IMR-90 (cell line): ENCODE data around the gene LDHB. TPM values are rescaled to one million over a fixed set of nuclear protein-coding genes. Genes with fewer than 3 reads are reported as not detected.

Experiments used
- ATAC-seq: fragments of 200-7000 bp; cut with Tn5 transposase; 2 replicates; pipeline ENCODE4 v1.9.1; 2020; ENCODE audit warnings: low read depth, mild to moderate bottlenecking, moderate library complexity
- BruUV-seq: library from RNA; stranded (reverse); fragments of 400-500 nt; replicated peaks from 2 replicates; lab custom pipeline; 2021; lab: Mats Ljungman, UMichigan
- CTCF ChIA-PET: fragments of 300-600 bp; formaldehyde crosslinking; extraction: SDS; loops from one replicate; lab custom pipeline; 2021; ENCODE audit warnings: antibody characterized with exemption; lab: Yijun Ruan, JAX
- POLR2A ChIA-PET: fragments of 300-600 bp; sonication (Branson Sonifier 250); formaldehyde crosslinking; loops from one replicate; lab custom pipeline; 2022; ENCODE audit warnings: antibody characterized with exemption; ENCODE audit not compliant: unreplicated experiment; lab: Charles Lee
- DNase-seq: peaks from one replicate; pipeline ENCODE4 v3.0.0; 2013
- H2AFZ ChIP-seq: replicated peaks from 2 replicates; pipeline ENCODE3; 2013; ENCODE audit warnings: low read length, mild to moderate bottlenecking; ENCODE audit not compliant: poor library complexity
- H2AK5ac ChIP-seq: 2 replicates; pipeline ENCODE4 v1.6.1; 2013; ENCODE audit warnings: low read depth, low read length, inconsistent platforms
- H2AK9ac ChIP-seq: replicated peaks from 2 replicates; pipeline ENCODE3; 2013; ENCODE audit warnings: mild to moderate bottlenecking, low read depth, low read length, moderate library complexity; ENCODE audit not compliant: poor library complexity
- H2BK120ac ChIP-seq: 2 replicates; pipeline ENCODE4 v1.6.1; 2013; ENCODE audit warnings: low read depth, low read length, inconsistent platforms
- H2BK15ac ChIP-seq: 3 replicates; pipeline ENCODE4 v1.6.1; 2013; ENCODE audit warnings: low read depth, low read length, inconsistent platforms
- H2BK20ac ChIP-seq: 2 replicates; pipeline ENCODE4 v1.6.1; 2013; ENCODE audit warnings: low read depth, mild to moderate bottlenecking, inconsistent platforms, low read length, moderate library complexity
- H2BK5ac ChIP-seq: 2 replicates; pipeline ENCODE4 v1.6.1; 2013; ENCODE audit warnings: mild to moderate bottlenecking, low read depth, low read length, inconsistent platforms; ENCODE audit not compliant: poor library complexity, severe bottlenecking
- H3K14ac ChIP-seq: replicated peaks from 2 replicates; pipeline ENCODE4 v1.6.1; 2013; ENCODE audit warnings: low read depth, low read length, inconsistent platforms
- H3K18ac ChIP-seq: 2 replicates; pipeline ENCODE4 v1.6.1; 2013; ENCODE audit warnings: low read depth, low read length, control low read depth
- H3K23ac ChIP-seq: 2 replicates; pipeline ENCODE4 v1.6.1; 2013; ENCODE audit warnings: low read depth, low read length, inconsistent platforms
- H3K27ac ChIP-seq: 2 replicates; pipeline ENCODE4 v1.5.1; 2013; ENCODE audit warnings: mild to moderate bottlenecking, control low read depth, low read length; ENCODE audit not compliant: insufficient read depth
- H3K27me3 ChIP-seq: 2 replicates; pipeline ENCODE4 v1.6.1; 2013; ENCODE audit warnings: low read length; ENCODE audit not compliant: control insufficient read depth, insufficient read depth
- H3K36me3 ChIP-seq: 2 replicates; pipeline ENCODE4 v1.6.1; 2013; ENCODE audit warnings: low read length, mixed read lengths; ENCODE audit not compliant: control insufficient read depth, insufficient read depth
- H3K4ac ChIP-seq: 2 replicates; pipeline ENCODE4 v1.6.1; 2013; ENCODE audit warnings: low read depth, low read length, inconsistent platforms
- H3K4me1 ChIP-seq: 2 replicates; pipeline ENCODE4 v1.6.1; 2013; ENCODE audit warnings: low read length, mixed read lengths; ENCODE audit not compliant: control insufficient read depth, insufficient read depth
- H3K4me2 ChIP-seq: 2 replicates; pipeline ENCODE4 v1.6.1; 2013; ENCODE audit warnings: low read depth, mild to moderate bottlenecking, control low read depth, low read length, moderate library complexity
- H3K4me3 ChIP-seq: 2 replicates; pipeline ENCODE4 v1.5.1; 2013; ENCODE audit warnings: low read depth, mild to moderate bottlenecking, control low read depth, low read length, moderate library complexity; ENCODE audit not compliant: insufficient read depth
- H3K56ac ChIP-seq: 2 replicates; pipeline ENCODE4 v1.6.1; 2013; ENCODE audit warnings: low read length, inconsistent platforms; ENCODE audit not compliant: insufficient read depth; ENCODE audit errors: extremely low read depth
- H3K79me1 ChIP-seq, 2 experiments: 2 replicates each; pipeline ENCODE4 v1.6.1; 2013; ENCODE audit warnings: low read length in 2 of 2, inconsistent platforms in 1 of 2, low read depth in 1 of 2
- H3K9ac ChIP-seq: 2 replicates; pipeline ENCODE4 v1.6.1; 2013; ENCODE audit warnings: low read depth, low read length, control low read depth
- H3K9me1 ChIP-seq: 2 replicates; pipeline ENCODE4 v1.6.1; 2013; ENCODE audit warnings: low read length, inconsistent platforms; ENCODE audit not compliant: insufficient read depth
- H3K9me3 ChIP-seq: 2 replicates; pipeline ENCODE4 v1.6.1; 2013; ENCODE audit warnings: low read length; ENCODE audit not compliant: control insufficient read depth, insufficient read depth
- H4K20me1 ChIP-seq: 2 replicates; pipeline ENCODE4 v1.6.1; 2013; ENCODE audit warnings: low read length, inconsistent platforms; ENCODE audit not compliant: insufficient read depth
- H4K5ac ChIP-seq: 2 replicates; pipeline ENCODE4 v1.6.1; 2013; ENCODE audit warnings: mild to moderate bottlenecking, low read depth, low read length, control low read depth
- H4K8ac ChIP-seq, 2 experiments: 2 replicates each; pipeline ENCODE4 v1.6.1; 2013; ENCODE audit warnings: low read depth in 2 of 2, low read length in 2 of 2, control low read depth in 1 of 2, inconsistent platforms in 1 of 2
- H4K91ac ChIP-seq: 2 replicates; pipeline ENCODE4 v1.6.1; 2013; ENCODE audit warnings: low read depth, low read length, inconsistent platforms; ENCODE audit not compliant: insufficient read depth
- BHLHE40 ChIP-seq: fragments of 150-350 bp; IDR thresholded peaks from 2 replicates; pipeline ENCODE4 v1.6.1; 2016; ENCODE audit warnings: mild to moderate bottlenecking, low read depth, low read length
- CEBPB ChIP-seq: IDR thresholded peaks from 2 replicates; pipeline ENCODE4 v1.6.1; 2012; ENCODE audit warnings: low read depth, low read length, improper control_type of control experiment
- CHD1 ChIP-seq: IDR thresholded peaks from 2 replicates; pipeline ENCODE4 v1.6.1; 2012; ENCODE audit warnings: low read depth, low read length, improper control_type of control experiment
- CTCF ChIP-seq: conservative IDR thresholded peaks from 2 replicates; pipeline ENCODE4 v1.5.1; 2012; ENCODE audit warnings: mild to moderate bottlenecking, low read depth, low read length, improper control_type of control experiment
- ELK1 ChIP-seq: fragments of 150-350 bp; IDR thresholded peaks from 2 replicates; pipeline ENCODE4 v1.6.1; 2016; ENCODE audit warnings: low read depth, mild to moderate bottlenecking, low read length, moderate library complexity, borderline replicate concordance
- FOS ChIP-seq: fragments of 150-350 bp; IDR thresholded peaks from 2 replicates; pipeline ENCODE4 v1.6.1; 2016; ENCODE audit warnings: low read depth, low read length
- MAFK ChIP-seq: IDR thresholded peaks from 2 replicates; pipeline ENCODE4 v1.6.1; 2012; ENCODE audit warnings: low read depth, low read length, improper control_type of control experiment
- MAZ ChIP-seq: IDR thresholded peaks from 2 replicates; pipeline ENCODE4 v1.6.1; 2012; ENCODE audit warnings: low read depth, mild to moderate bottlenecking, low read length, improper control_type of control experiment, moderate library complexity, borderline replicate concordance
- MXI1 ChIP-seq: IDR thresholded peaks from 2 replicates; pipeline ENCODE4 v1.6.1; 2012; ENCODE audit warnings: low read depth, mild to moderate bottlenecking, low read length, moderate library complexity, borderline replicate concordance
- NFE2L2 ChIP-seq: fragments of 150-350 bp; IDR thresholded peaks from 2 replicates; pipeline ENCODE4 v1.6.1; 2016; ENCODE audit warnings: low read depth, mild to moderate bottlenecking, low read length
- POLR2A ChIP-seq: IDR thresholded peaks from 2 replicates; pipeline ENCODE4 v1.6.1; 2012; ENCODE audit warnings: mild to moderate bottlenecking, low read depth, low read length
- RAD21 ChIP-seq: IDR thresholded peaks from 2 replicates; pipeline ENCODE4 v1.6.1; 2012; ENCODE audit warnings: low read length, improper control_type of control experiment
- RCOR1 ChIP-seq: IDR thresholded peaks from 2 replicates; pipeline ENCODE4 v1.6.1; 2012; ENCODE audit warnings: mild to moderate bottlenecking, low read length, improper control_type of control experiment; ENCODE audit not compliant: insufficient replicate concordance
- SMC3 ChIP-seq: fragments of 150-350 bp; IDR thresholded peaks from 2 replicates; pipeline ENCODE4 v1.6.1; 2016; ENCODE audit warnings: low read depth, mild to moderate bottlenecking, antibody characterized with exemption, low read length, moderate library complexity
- USF2 ChIP-seq: fragments of 150-350 bp; IDR thresholded peaks from 2 replicates; pipeline ENCODE4 v1.6.1; 2017; ENCODE audit warnings: mild to moderate bottlenecking, antibody characterized with exemption, low read length, low read depth
- WGBS, 2 experiments: methylation state at CpG; one replicate each; pipeline versions ENCODE4 v1.1.5 to v1.1.7; 2013; ENCODE audit warnings: missing lambda C conversion rate in 2 of 2; ENCODE audit not compliant: insufficient read length in 1 of 2; ENCODE audit errors: extremely low coverage in 2 of 2; 5-methylcytosine and 5-hydroxymethylcytosine counted together
- dilution Hi-C: fragments of 300-500 bp; cut with HindIII; formaldehyde crosslinking; loops from one replicate; pipeline ENCODE4 v1.14.3; 2018; ENCODE audit warnings: low sequenced_read_pairs; ENCODE audit not compliant: unreplicated experiment
- in situ Hi-C: fragments of 300-500 bp; cut with MboI; formaldehyde crosslinking; loops from 3 replicates; pipeline ENCODE4 v1.14.3; 2019; ENCODE audit warnings: low sequenced_read_pairs, inconsistent platforms, mixed read lengths
- intact Hi-C: fragments of 100-400 bp; cut with micrococcal nuclease; formaldehyde crosslinking; loops from 2 replicates; pipeline ENCODE4 v1.10.0; 2022
- polyA plus RNA-seq, 3 experiments: library from polyadenylated mRNA; depleted of rRNA; stranded (reverse); fragments of >200 nt; gene quantifications; 2 replicates each; pipeline ENCODE4 v1.2.3, GENCODE V29; 2012; ENCODE audit warnings: low replicate concordance in 1 of 3
- total RNA-seq: library from RNA; depleted of rRNA; stranded (reverse); fragments of >200 nt; gene quantifications from 2 replicates; pipeline ENCODE4 v1.2.3, GENCODE V29; 2012

LDHB gene
- total and polyA plus RNA-seq, 2 of the 4 experiments (the other 2 are of a cell fraction): 623 to 630 TPM

GRCh38 chr12:21683115-21683514 is 25.5 kb upstream of the LDHB start:
- Histone ChIP-seq H3K4me1 (no peaks in the 10 kb centered on the region), H4K8ac (no peak overlapping the region), H4K20me1 (no peaks in the 10 kb centered on the region), H2BK20ac (no peak overlapping the region), H3K23ac (no peak overlapping the region), H3K14ac (no peak overlapping the region), H2AK9ac (no peak overlapping the region), H3K36me3 (no peaks in the 10 kb centered on the region), H4K91ac (no peak overlapping the region), H3K27me3 (peaks cover 3% of the 10 kb centered on the region), H2AK5ac (no peak overlapping the region), H3K27ac (no peak overlapping the region), H3K79me1 (no peaks in the 10 kb centered on the region), H3K4me2 (no peak overlapping the region), H3K56ac (no peak overlapping the region), H3K9me1 (no peaks in the 10 kb centered on the region; the same call in 1 of the 2 replicates), H2BK120ac (no peak overlapping the region), H3K4ac (no peak overlapping the region), H4K5ac (no peak overlapping the region), H2AFZ (no peak overlapping the region), H2BK5ac (no peak overlapping the region), H3K9me3 (peaks cover under 1% of the 10 kb centered on the region; the same call in 1 of the 2 replicates), H3K4me3 (no peak overlapping the region), H3K18ac (no peak overlapping the region), H3K9ac (no peak overlapping the region), H2BK15ac (no peak overlapping the region)
- ATAC-seq: no peak
- DNase-seq: no peak
- no peak for TF ChIP-seq FOS
- TF ChIP-seq CEBPB: no peak
- no peak for TF ChIP-seq MXI1
- no peak for TF ChIP-seq MAFK
- TF ChIP-seq RCOR1: no peak
- TF ChIP-seq NFE2L2: no peak
- TF ChIP-seq RAD21: no peak
- TF ChIP-seq USF2: no peak
- no peak for TF ChIP-seq POLR2A
- no peak for TF ChIP-seq BHLHE40
- no peak for TF ChIP-seq MAZ
- no peak for TF ChIP-seq CTCF
- no peak for TF ChIP-seq SMC3
- no peak for TF ChIP-seq ELK1
- TF ChIP-seq CHD1: no peak
- no TSS peak for BruUV-seq
- in situ Hi-C loops (loop anchor here (25.0 kb wide), 1 partner anchor 754 kb away; no protein-coding TSS in a partner anchor), dilution Hi-C loops (no loop called here), intact Hi-C loops (loop anchor here (5.0 kb wide), 2 partner anchors 56 to 431 kb away; no protein-coding TSS in a partner anchor)
- ChIA-PET POLR2A (no interaction called here), CTCF (no interaction called here)
- WGBS, 2 experiments: no CpG with 5 or more reads among the region's 3 CpGs
